ENCODE measurements around the gene NGEF. TPM values are rescaled to one million over a fixed set of nuclear protein-coding genes. Genes with fewer than 3 reads are reported as not detected.

NGEF gene
- total and polyA plus RNA-seq, 8 donors, result 0.26 to 3.6 (median 1.4) TPM

DNA sequence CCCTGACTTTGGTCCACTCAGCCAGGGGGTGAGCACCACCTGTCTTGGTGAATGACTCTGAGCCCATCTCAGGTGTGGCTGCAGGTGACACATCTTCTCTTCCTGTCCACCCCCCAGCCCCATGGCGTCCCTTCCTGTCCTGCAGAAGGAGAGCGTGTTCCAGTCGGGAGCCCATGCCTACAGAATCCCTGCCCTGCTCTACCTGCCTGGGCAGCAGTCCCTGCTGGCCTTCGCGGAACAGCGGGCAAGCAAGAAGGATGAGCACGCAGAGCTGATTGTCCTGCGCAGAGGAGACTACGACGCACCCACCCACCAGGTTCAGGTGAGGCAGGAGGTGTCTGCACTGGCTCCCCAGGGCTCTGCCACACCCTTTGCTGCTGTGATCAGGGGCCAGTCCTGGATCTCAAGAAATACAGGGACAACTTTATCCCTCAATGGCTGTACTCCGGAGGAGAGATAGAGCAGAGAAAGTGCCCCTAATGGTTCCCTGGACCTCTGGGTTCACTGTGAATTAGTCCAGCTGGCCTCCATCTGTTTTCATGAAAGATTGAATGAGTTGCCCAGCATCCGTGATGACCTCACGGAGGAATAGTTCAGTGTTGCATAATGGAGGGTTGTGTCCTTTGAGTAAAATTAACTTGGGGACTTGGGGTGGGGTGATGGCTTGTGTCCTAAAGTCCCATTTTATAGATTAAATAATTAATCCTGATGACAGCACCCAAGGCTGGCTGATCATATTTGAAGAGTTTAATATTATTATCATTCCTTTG is 19.7 kb upstream of the NGEF start, which contains the start of gene NEU2:
Gene NEU2 (plus strand): TSS at position 122 of the 770 bp plus-strand sequence. CDS start 0 bp downstream, at position 122.
- no peak within 1 kb of the TSS for H3K4me3 ChIP-seq
- no peaks in the 10 kb centered on the region for H3K9me3 ChIP-seq
- intact Hi-C loops (cut with DNase I), result no loop called here
- TF ChIP-seq CTCF (IDR thresholded peaks at IDR 0.05), result no peak
- no peaks in the 10 kb centered on the region for H3K27me3 ChIP-seq
- no peaks in the 10 kb centered on the region for H3K36me3 ChIP-seq
- no peaks in the 10 kb centered on the region for H3K4me1 ChIP-seq
- H3K27ac ChIP-seq, result no peak within 1 kb of the TSS
- no peak for ATAC-seq
- DNase-seq, result no peak

- ATAC-seq (no peak), DNase-seq (no peak)
- no peak overlapping the region for H3K4me3 ChIP-seq
- H3K27ac ChIP-seq, result no peak overlapping the region
- intact Hi-C loops (cut with DNase I), result no loop called here
- H3K36me3 ChIP-seq, result no peaks in the 10 kb centered on the region
- no peaks in the 10 kb centered on the region for H3K27me3 ChIP-seq
- no peaks in the 10 kb centered on the region for H3K4me1 ChIP-seq
- H3K9me3 ChIP-seq, result no peaks in the 10 kb centered on the region
- no peak for TF ChIP-seq CTCF (IDR thresholded peaks at IDR 0.05)
These were observed 18.8 kb upstream of the NGEF start for GRCh38 chr2:233031556-233032500.

DNA sequence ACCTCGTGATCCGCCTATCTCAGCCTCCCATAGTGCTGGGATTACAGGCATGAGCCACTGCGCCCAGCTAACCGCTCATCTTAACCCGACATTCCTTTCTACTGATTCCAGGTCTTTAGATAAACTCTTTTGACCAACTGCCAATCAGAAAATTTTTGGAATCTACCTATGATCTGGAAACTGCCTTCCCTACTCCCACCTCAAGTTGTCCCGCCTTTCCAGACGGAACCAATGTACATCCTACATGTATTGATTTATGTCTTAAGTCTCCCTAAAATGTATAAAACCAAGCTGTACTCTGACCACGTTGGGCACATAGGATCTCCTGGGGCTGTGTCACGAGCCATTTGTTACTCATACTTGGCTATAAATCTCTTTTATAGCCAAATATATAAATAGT is 16.3 kb upstream of the NGEF start:
- no peak for ATAC-seq
- Histone ChIP-seq H3K9me3 (no peaks in the 10 kb centered on the region), H3K4me3 (no peak overlapping the region), H3K27me3 (no peaks in the 10 kb centered on the region), H3K36me3 (no peaks in the 10 kb centered on the region), H3K4me1 (no peaks in the 10 kb centered on the region), H3K27ac (no peak overlapping the region)
- intact Hi-C loops (cut with DNase I), result no loop called here
- no peak for DNase-seq
- no peak for TF ChIP-seq CTCF (IDR thresholded peaks at IDR 0.05)

GRCh38 chr2:233026198-233026813 is 13.2 kb upstream of the NGEF start:
- H3K27ac ChIP-seq, result no peak overlapping the region
- no peaks in the 10 kb centered on the region for H3K27me3 ChIP-seq
- H3K36me3 ChIP-seq, result no peaks in the 10 kb centered on the region
- no peak for DNase-seq
- no peak overlapping the region for H3K4me3 ChIP-seq
- no peaks in the 10 kb centered on the region for H3K4me1 ChIP-seq
- intact Hi-C loops (cut with DNase I), result no loop called here
- TF ChIP-seq CTCF (IDR thresholded peaks at IDR 0.05), result no peak
- no peaks in the 10 kb centered on the region for H3K9me3 ChIP-seq
- ATAC-seq, result no peak

All from left lung (tissue), 10 donors.